ENCODE data around the gene COL4A6. TPM values are rescaled to one million over a fixed set of nuclear protein-coding genes. Genes with fewer than 3 reads are reported as not detected.

Gene COL4A6
- total and polyA plus RNA-seq, 2 of the 8 experiments (the other 6 are each of a cell fraction or from before 2014, with no cell fraction given) = 5.9 to 11.8 TPM

DNA sequence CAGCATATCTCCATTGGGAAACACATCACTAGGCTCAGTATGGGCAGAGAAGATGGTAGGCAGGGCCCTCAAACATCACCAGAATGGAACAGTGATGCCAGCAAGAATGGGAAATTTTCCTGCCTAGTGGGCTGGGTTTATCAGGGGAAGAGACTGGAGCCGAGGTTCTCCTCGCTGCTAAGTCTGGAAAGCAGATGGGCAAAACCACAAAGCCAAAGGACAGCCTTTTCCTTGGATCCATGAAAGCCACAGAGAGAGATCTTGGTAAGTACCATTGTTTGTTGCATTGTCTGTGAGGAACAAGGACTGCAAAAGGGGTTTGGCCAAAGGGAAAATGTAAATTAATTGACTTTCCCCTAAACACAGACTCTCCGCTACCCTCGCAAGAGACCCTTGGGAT lies 266.6 kb downstream of the COL4A6 start (continued):
- TF ChIP-seq, protein P1, sequence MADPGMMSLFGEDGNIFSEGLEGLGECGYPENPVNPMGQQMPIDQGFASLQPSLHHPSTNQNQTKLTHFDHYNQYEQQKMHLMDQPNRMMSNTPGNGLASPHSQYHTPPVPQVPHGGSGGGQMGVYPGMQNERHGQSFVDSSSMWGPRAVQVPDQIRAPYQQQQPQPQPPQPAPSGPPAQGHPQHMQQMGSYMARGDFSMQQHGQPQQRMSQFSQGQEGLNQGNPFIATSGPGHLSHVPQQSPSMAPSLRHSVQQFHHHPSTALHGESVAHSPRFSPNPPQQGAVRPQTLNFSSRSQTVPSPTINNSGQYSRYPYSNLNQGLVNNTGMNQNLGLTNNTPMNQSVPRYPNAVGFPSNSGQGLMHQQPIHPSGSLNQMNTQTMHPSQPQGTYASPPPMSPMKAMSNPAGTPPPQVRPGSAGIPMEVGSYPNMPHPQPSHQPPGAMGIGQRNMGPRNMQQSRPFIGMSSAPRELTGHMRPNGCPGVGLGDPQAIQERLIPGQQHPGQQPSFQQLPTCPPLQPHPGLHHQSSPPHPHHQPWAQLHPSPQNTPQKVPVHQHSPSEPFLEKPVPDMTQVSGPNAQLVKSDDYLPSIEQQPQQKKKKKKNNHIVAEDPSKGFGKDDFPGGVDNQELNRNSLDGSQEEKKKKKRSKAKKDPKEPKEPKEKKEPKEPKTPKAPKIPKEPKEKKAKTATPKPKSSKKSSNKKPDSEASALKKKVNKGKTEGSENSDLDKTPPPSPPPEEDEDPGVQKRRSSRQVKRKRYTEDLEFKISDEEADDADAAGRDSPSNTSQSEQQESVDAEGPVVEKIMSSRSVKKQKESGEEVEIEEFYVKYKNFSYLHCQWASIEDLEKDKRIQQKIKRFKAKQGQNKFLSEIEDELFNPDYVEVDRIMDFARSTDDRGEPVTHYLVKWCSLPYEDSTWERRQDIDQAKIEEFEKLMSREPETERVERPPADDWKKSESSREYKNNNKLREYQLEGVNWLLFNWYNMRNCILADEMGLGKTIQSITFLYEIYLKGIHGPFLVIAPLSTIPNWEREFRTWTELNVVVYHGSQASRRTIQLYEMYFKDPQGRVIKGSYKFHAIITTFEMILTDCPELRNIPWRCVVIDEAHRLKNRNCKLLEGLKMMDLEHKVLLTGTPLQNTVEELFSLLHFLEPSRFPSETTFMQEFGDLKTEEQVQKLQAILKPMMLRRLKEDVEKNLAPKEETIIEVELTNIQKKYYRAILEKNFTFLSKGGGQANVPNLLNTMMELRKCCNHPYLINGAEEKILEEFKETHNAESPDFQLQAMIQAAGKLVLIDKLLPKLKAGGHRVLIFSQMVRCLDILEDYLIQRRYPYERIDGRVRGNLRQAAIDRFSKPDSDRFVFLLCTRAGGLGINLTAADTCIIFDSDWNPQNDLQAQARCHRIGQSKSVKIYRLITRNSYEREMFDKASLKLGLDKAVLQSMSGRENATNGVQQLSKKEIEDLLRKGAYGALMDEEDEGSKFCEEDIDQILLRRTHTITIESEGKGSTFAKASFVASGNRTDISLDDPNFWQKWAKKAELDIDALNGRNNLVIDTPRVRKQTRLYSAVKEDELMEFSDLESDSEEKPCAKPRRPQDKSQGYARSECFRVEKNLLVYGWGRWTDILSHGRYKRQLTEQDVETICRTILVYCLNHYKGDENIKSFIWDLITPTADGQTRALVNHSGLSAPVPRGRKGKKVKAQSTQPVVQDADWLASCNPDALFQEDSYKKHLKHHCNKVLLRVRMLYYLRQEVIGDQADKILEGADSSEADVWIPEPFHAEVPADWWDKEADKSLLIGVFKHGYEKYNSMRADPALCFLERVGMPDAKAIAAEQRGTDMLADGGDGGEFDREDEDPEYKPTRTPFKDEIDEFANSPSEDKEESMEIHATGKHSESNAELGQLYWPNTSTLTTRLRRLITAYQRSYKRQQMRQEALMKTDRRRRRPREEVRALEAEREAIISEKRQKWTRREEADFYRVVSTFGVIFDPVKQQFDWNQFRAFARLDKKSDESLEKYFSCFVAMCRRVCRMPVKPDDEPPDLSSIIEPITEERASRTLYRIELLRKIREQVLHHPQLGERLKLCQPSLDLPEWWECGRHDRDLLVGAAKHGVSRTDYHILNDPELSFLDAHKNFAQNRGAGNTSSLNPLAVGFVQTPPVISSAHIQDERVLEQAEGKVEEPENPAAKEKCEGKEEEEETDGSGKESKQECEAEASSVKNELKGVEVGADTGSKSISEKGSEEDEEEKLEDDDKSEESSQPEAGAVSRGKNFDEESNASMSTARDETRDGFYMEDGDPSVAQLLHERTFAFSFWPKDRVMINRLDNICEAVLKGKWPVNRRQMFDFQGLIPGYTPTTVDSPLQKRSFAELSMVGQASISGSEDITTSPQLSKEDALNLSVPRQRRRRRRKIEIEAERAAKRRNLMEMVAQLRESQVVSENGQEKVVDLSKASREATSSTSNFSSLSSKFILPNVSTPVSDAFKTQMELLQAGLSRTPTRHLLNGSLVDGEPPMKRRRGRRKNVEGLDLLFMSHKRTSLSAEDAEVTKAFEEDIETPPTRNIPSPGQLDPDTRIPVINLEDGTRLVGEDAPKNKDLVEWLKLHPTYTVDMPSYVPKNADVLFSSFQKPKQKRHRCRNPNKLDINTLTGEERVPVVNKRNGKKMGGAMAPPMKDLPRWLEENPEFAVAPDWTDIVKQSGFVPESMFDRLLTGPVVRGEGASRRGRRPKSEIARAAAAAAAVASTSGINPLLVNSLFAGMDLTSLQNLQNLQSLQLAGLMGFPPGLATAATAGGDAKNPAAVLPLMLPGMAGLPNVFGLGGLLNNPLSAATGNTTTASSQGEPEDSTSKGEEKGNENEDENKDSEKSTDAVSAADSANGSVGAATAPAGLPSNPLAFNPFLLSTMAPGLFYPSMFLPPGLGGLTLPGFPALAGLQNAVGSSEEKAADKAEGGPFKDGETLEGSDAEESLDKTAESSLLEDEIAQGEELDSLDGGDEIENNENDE (IDR thresholded peaks at IDR 0.05; ENCODE audit: insufficient replicate concordance, low read length) = no peak
- no peak for TF ChIP-seq PHF8 (conservative IDR thresholded peaks at IDR 0.05; ENCODE audit: low read depth, low read length)
- no peak for TF ChIP-seq EZH2 (IDR thresholded peaks at IDR 0.05; ENCODE audit: low read depth, low read length, severe bottlenecking)

Measured in H1 (cell line).